GM12878 (cell line): ENCODE measurements around the gene STEAP1B. TPM values are rescaled to one million over a fixed set of nuclear protein-coding genes. Genes with fewer than 3 reads are reported as not detected.

Experiments used
- ATAC-seq: fragments of 200-7000 bp; cut with Tn5 transposase; 3 replicates; pipeline ENCODE4 v1.9.1; 2020; ENCODE audit warnings: mild to moderate bottlenecking, moderate library complexity
- BruUV-seq: library from RNA; stranded (reverse); fragments of 400-500 nt; replicated peaks from 2 replicates; lab custom pipeline; 2021; lab: Mats Ljungman, UMichigan
- CTCF ChIA-PET: fragments of 300-600 bp; sonication (Branson Sonifier 250); formaldehyde crosslinking; extraction: SDS; loops from one replicate; lab custom pipeline; 2021; ENCODE audit warnings: inconsistent platforms; lab: Yijun Ruan, JAX
- POLR2A ChIA-PET: fragments of 350-600 bp; formaldehyde crosslinking; extraction: SDS; loops from one replicate; lab custom pipeline; 2021; ENCODE audit warnings: inconsistent platforms; lab: Charles Lee
- RAD21 ChIA-PET: fragments of 300-600 bp; sonication (Branson Sonifier 250); formaldehyde crosslinking; loops from one replicate; lab custom pipeline; 2023; ENCODE audit warnings: antibody characterized with exemption; ENCODE audit not compliant: unreplicated experiment; lab: Charles Lee
- SMC1A ChIA-PET: fragments of 300-600 bp; sonication (Branson Sonifier 250); formaldehyde crosslinking; loops from one replicate; lab custom pipeline; 2023; ENCODE audit not compliant: unreplicated experiment, uncharacterized antibody; lab: Charles Lee
- DNase-seq: peaks from one replicate; pipeline ENCODE4 v3.0.0-alpha.2; 2011; ENCODE audit warnings: low read depth, low spot score
- FAIRE-seq: peaks from 3 replicates; lab custom pipeline; 2011; peaks lifted over from hg19 to GRCh38; lab: Jason Lieb, UNC
- H2AFZ ChIP-seq: 2 replicates; pipeline ENCODE4 v1.6.0; 2011; ENCODE audit warnings: low read depth, low read length, control low read depth; ENCODE audit not compliant: control insufficient read depth
- H3K27ac ChIP-seq: 2 replicates; pipeline ENCODE4 v1.5.1; 2011; ENCODE audit warnings: control low read depth; ENCODE audit not compliant: control insufficient read depth, insufficient read depth
- H3K27me3 ChIP-seq, 2 experiments: replicated peaks in 1 of 2; 2 replicates each; pipeline versions ENCODE4 v1.6.0 to v1.6.1; 2011; ENCODE audit warnings: low read length in 1 of 2; ENCODE audit not compliant: control insufficient read depth in 2 of 2, insufficient read depth in 2 of 2
- H3K36me3 ChIP-seq, 2 experiments: 2 replicates each; pipeline ENCODE4 v1.5.1; 2011; ENCODE audit warnings: low read length in 1 of 2; ENCODE audit not compliant: control insufficient read depth in 2 of 2, insufficient read depth in 2 of 2
- H3K4me1 ChIP-seq: 2 replicates; pipeline ENCODE4 v1.6.1; 2011; ENCODE audit warnings: mild to moderate bottlenecking, low read length, moderate library complexity, mixed read lengths; ENCODE audit not compliant: control insufficient read depth, insufficient read depth
- H3K4me2 ChIP-seq: 2 replicates; pipeline ENCODE4 v1.6.0; 2011; ENCODE audit warnings: control low read depth; ENCODE audit not compliant: control insufficient read depth, insufficient read depth
- H3K4me3 ChIP-seq: fragments of 200-600 bp; sonication (generic); 2 replicates; pipeline ENCODE4 v1.5.1; 2016
- H3K79me2 ChIP-seq: 2 replicates; pipeline ENCODE4 v1.6.0; 2011; ENCODE audit warnings: low read length; ENCODE audit not compliant: control insufficient read depth, insufficient read depth
- H3K9ac ChIP-seq: 2 replicates; pipeline ENCODE4 v1.8.0; 2011; ENCODE audit warnings: low read length, control low read depth, mixed read lengths; ENCODE audit not compliant: control insufficient read depth, insufficient read depth
- H3K9me3 ChIP-seq: replicated peaks from 3 replicates; pipeline ENCODE4 v1.5.1; 2011; ENCODE audit warnings: mild to moderate bottlenecking, low read length; ENCODE audit not compliant: control insufficient read depth, insufficient read depth
- H4K20me1 ChIP-seq: 2 replicates; pipeline ENCODE4 v1.6.0; 2011; ENCODE audit not compliant: control insufficient read depth, insufficient read depth
- GABPA ChIP-seq: IDR thresholded peaks from 2 replicates; pipeline ENCODE4 v1.6.1; 2014; ENCODE audit warnings: antibody characterized with exemption, low read depth, mild to moderate bottlenecking, inconsistent platforms
- HDAC6 ChIP-seq: fragments of 200-600 bp; sonication (generic); IDR thresholded peaks from one replicate; pipeline ENCODE4 v1.8.0; 2017; ENCODE audit warnings: antibody characterized with exemption; ENCODE audit not compliant: unreplicated experiment
- IRF3 ChIP-seq: fragments of 450-650 bp; IDR thresholded peaks from 2 replicates; pipeline ENCODE4 v1.6.1; 2014; ENCODE audit warnings: mild to moderate bottlenecking
- KLF5 ChIP-seq: fragments of 450-650 bp; IDR thresholded peaks from 2 replicates; pipeline ENCODE4 v1.6.1; 2014; ENCODE audit warnings: mild to moderate bottlenecking; ENCODE audit not compliant: partially characterized antibody
- MTA2 ChIP-seq: fragments of 450-650 bp; IDR thresholded peaks from 2 replicates; pipeline ENCODE4 v1.6.1; 2016; ENCODE audit warnings: low read depth, mild to moderate bottlenecking, moderate library complexity
- MTA3 ChIP-seq: IDR thresholded peaks from 2 replicates; pipeline ENCODE4 v1.6.1; 2012; ENCODE audit warnings: low read length, inconsistent platforms, borderline replicate concordance
- MYC ChIP-seq: IDR thresholded peaks from 2 replicates; pipeline ENCODE4 v1.6.1; 2011; ENCODE audit warnings: mild to moderate bottlenecking, low read length, moderate library complexity, inconsistent platforms; ENCODE audit not compliant: insufficient read depth, insufficient replicate concordance, insufficient read length, severe bottlenecking
- NFXL1 ChIP-seq: fragments of 450-650 bp; IDR thresholded peaks from 2 replicates; pipeline ENCODE4 v1.6.1; 2017; ENCODE audit warnings: antibody characterized with exemption, mild to moderate bottlenecking, borderline replicate concordance
- NRF1 ChIP-seq: conservative IDR thresholded peaks from 2 replicates; pipeline ENCODE4 v1.6.1; 2011; ENCODE audit warnings: mild to moderate bottlenecking, low read depth, low read length, improper control_type of control experiment
- RBBP5 ChIP-seq: fragments of 200-600 bp; sonication (generic); conservative IDR thresholded peaks from 2 replicates; pipeline ENCODE4 v1.6.1; 2016
- REST ChIP-seq: IDR thresholded peaks from 2 replicates; pipeline ENCODE4 v1.6.1; 2012; ENCODE audit warnings: mild to moderate bottlenecking, low read depth, low read length
- SPI1 ChIP-seq: IDR thresholded peaks from 2 replicates; pipeline ENCODE4 v1.6.1; 2011; ENCODE audit warnings: low read depth, mild to moderate bottlenecking, low read length, moderate library complexity, borderline replicate concordance; ENCODE audit not compliant: insufficient read depth
- WGBS: methylation state at CpG from one replicate; pipeline ENCODE4 v1.1.6; 2016; ENCODE audit warnings: low lambda C conversion rate; ENCODE audit not compliant: insufficient replicate concordance, insufficient coverage; ENCODE audit errors: missing lambda C conversion rate; 5-methylcytosine and 5-hydroxymethylcytosine counted together
- in situ Hi-C: fragments of 300-500 bp; cut with MboI; formaldehyde crosslinking; loops from 9 replicates; pipeline ENCODE4 v1.14.3; 2018; ENCODE audit warnings: mixed read lengths
- intact Hi-C: fragments of 100-400 bp; cut with micrococcal nuclease; formaldehyde crosslinking; loops from one replicate; pipeline ENCODE4 v1.14.2; 2022; ENCODE audit not compliant: unreplicated experiment
- polyA plus RNA-seq, 11 experiments: library from polyadenylated mRNA; depleted of rRNA in 4 of 11; unstranded in 6 of 11; stranded (reverse) in 5 of 11; fragments of >200 nt; fragmentation: Nextera tagmentation in 4 of 11; fragmentation: Illumina TruSeq in 1 of 11; extraction: Ambion mirVana in 4 of 11; extraction: Trizol in 1 of 11; gene quantifications; 1 replicate in 1 of 11; 2 replicates in 10 of 11; pipeline versions ENCODE4 v1.2.1 to v1.2.3, GENCODE V29; 2011 to 2016; ENCODE audit warnings: inconsistent platforms in 2 of 11, missing spikeins in 2 of 11, low read depth in 1 of 11
- total RNA-seq, 4 experiments: library from RNA; depleted of rRNA in 3 of 4; stranded (reverse); fragments of >200 nt in 3 of 4; fragmentation: Illumina TruSeq in 1 of 4; extraction: Trizol in 1 of 4; gene quantifications; 2 replicates each; pipeline versions ENCODE4 v1.2.1 to v1.2.3, GENCODE V29; 2013 to 2021

The STEAP1B gene
- total and polyA plus RNA-seq, 10 of the 15 experiments (the other 5 are each of a cell fraction or from before 2014, with no cell fraction given): 0.14 TPM; not detected in 9

GRCh38 chr7:22404421-22405023, 95.5 kb downstream of the STEAP1B start (continued):
- no peak for TF ChIP-seq HDAC6
- TF ChIP-seq, all 136 proteins: peak for 0

GRCh38 chr7:22403344-22403743, 96.6 kb downstream of the STEAP1B start:
- no peaks in the 10 kb centered on the region for H3K36me3 ChIP-seq
- no peaks in the 10 kb centered on the region; a peak in 1 of 4 replicates for H3K27me3 ChIP-seq
- H3K9ac ChIP-seq: no peak overlapping the region
- H3K79me2 ChIP-seq: no peaks in the 10 kb centered on the region
- DNase-seq (no peak), ATAC-seq (no peak), FAIRE-seq (no peak)
- no peaks in the 10 kb centered on the region; the same call in 2 of the 3 replicates for H3K9me3 ChIP-seq
- ChIA-PET SMC1A (interaction anchor here (0.8 to 3.3 kb wide), 3 partner anchors 13 to 44 kb away, joined by 3 to 19 read pairs (median 3); no protein-coding TSS in a partner anchor), RAD21 (no interaction called here), CTCF (no interaction called here), POLR2A (no interaction called here)
- BruUV-seq: no TSS peak
- H2AFZ ChIP-seq: no peak overlapping the region
- no peak overlapping the region for H3K27ac ChIP-seq
- in situ Hi-C loops (no loop called here), intact Hi-C loops (loop anchor here (5.0 kb wide), 1 partner anchor 44 kb away; no protein-coding TSS in a partner anchor)
- H3K4me1 ChIP-seq: peaks cover 17% of the 10 kb centered on the region
- H4K20me1 ChIP-seq: no peaks in the 10 kb centered on the region
- no peak overlapping the region for H3K4me3 ChIP-seq
- H3K4me2 ChIP-seq: no peak overlapping the region
- no peak for TF ChIP-seq MYC
- no peak for TF ChIP-seq GABPA
- no peak for TF ChIP-seq IRF3
- no peak for TF ChIP-seq NRF1
- TF ChIP-seq RBBP5: no peak
- no peak for TF ChIP-seq MTA3
- TF ChIP-seq NFXL1: no peak
- no peak for TF ChIP-seq KLF5
- TF ChIP-seq REST: no peak
- no peak for TF ChIP-seq SPI1
- no peak for TF ChIP-seq MTA2
- 73% methylated on average over 2 of the region's 2 CpGs for WGBS
